WTC11 (cell line): ENCODE measurements around the gene NEURL1. TPM values are rescaled to one million over a fixed set of nuclear protein-coding genes. Genes with fewer than 3 reads are reported as not detected.

Source experiments
- ATAC-seq: fragments of 200-7000 bp; cut with Tn5 transposase; 2 replicates; pipeline ENCODE4 v1.10.0; 2021; ENCODE audit warnings: mild to moderate bottlenecking, moderate library complexity
- CTCF ChIA-PET: fragments of 300-600 bp; sonication (Branson Sonifier 250); formaldehyde crosslinking; loops from one replicate; lab custom pipeline; 2021; ENCODE audit warnings: antibody characterized with exemption; lab: Charles Lee
- POLR2A ChIA-PET: fragments of 350-600 bp; sonication (Branson Sonifier 250); formaldehyde crosslinking; loops from one replicate; lab custom pipeline; 2021; ENCODE audit warnings: antibody characterized with exemption; lab: Charles Lee
- DNase-seq: peaks from one replicate; pipeline ENCODE4 v3.0.0; 2021; ENCODE audit warnings: low spot score
- H3K27ac Mint-ChIP-seq: 2 replicates; pipeline ENCODE4 v1.8.0; 2021; ENCODE audit warnings: mixed read lengths
- H3K27me3 Mint-ChIP-seq: 2 replicates; pipeline ENCODE4 v1.8.0; 2021; ENCODE audit warnings: low read depth, mild to moderate bottlenecking, moderate library complexity, mixed read lengths
- H3K36me3 Mint-ChIP-seq: 2 replicates; pipeline ENCODE4 v1.8.0; 2021; ENCODE audit warnings: mixed read lengths
- H3K4me1 Mint-ChIP-seq: 2 replicates; pipeline ENCODE4 v1.8.0; 2022; ENCODE audit warnings: mixed read lengths
- H3K4me3 Mint-ChIP-seq: 2 replicates; pipeline ENCODE4 v1.8.0; 2021; ENCODE audit warnings: mild to moderate bottlenecking, moderate library complexity, mixed read lengths
- H3K9me3 Mint-ChIP-seq: 2 replicates; pipeline ENCODE4 v1.8.0; 2021; ENCODE audit warnings: mixed read lengths
- CDX4 ChIP-seq: fragments of 250-450 bp; sonication (Bioruptor Pico); IDR thresholded peaks from 2 replicates; pipeline ENCODE4 v1.9.0; 2021; ENCODE audit warnings: moderate library complexity, mild to moderate bottlenecking, inconsistent platforms, borderline replicate concordance
- ERG ChIP-seq: fragments of 250-450 bp; sonication (Bioruptor Pico); IDR thresholded peaks from 2 replicates; pipeline ENCODE4 v1.8.0; 2021; ENCODE audit warnings: mild to moderate bottlenecking
- GRHL2 ChIP-seq: fragments of 250-450 bp; sonication (Bioruptor Pico); IDR thresholded peaks from 2 replicates; pipeline ENCODE4 v1.8.0; 2022; ENCODE audit warnings: mild to moderate bottlenecking, moderate library complexity; ENCODE audit not compliant: insufficient replicate concordance, severe bottlenecking
- MAX ChIP-seq: sonication (generic); formaldehyde crosslinking; IDR thresholded peaks from 2 replicates; pipeline ENCODE4 v1.8.0; 2022; ENCODE audit warnings: mild to moderate bottlenecking, missing genetic modification reagents
- NFATC4 ChIP-seq: fragments of 250-450 bp; sonication (Bioruptor Pico); IDR thresholded peaks from 2 replicates; pipeline ENCODE4 v1.9.0; 2021; ENCODE audit warnings: mild to moderate bottlenecking
- NFYB ChIP-seq: sonication (generic); formaldehyde crosslinking; conservative IDR thresholded peaks from 2 replicates; pipeline ENCODE4 v1.8.0; 2022; ENCODE audit warnings: low read depth, missing genetic modification reagents
- PREB ChIP-seq: sonication (generic); formaldehyde crosslinking; IDR thresholded peaks from 2 replicates; pipeline ENCODE4 v1.8.1; 2022; ENCODE audit warnings: mild to moderate bottlenecking, missing genetic modification reagents, moderate library complexity, borderline replicate concordance
- RELA ChIP-seq: sonication (generic); formaldehyde crosslinking; IDR thresholded peaks from 2 replicates; pipeline ENCODE4 v1.8.1; 2022; ENCODE audit warnings: missing genetic modification reagents, mild to moderate bottlenecking, borderline replicate concordance
- SMAD4 ChIP-seq: sonication (generic); formaldehyde crosslinking; IDR thresholded peaks from 2 replicates; pipeline ENCODE4 v1.8.0; 2022; ENCODE audit warnings: mild to moderate bottlenecking, missing genetic modification reagents
- ZBTB43 ChIP-seq: sonication (generic); formaldehyde crosslinking; IDR thresholded peaks from 2 replicates; pipeline ENCODE4 v1.8.1; 2023; ENCODE audit warnings: mild to moderate bottlenecking, missing genetic modification reagents
- ZNF138 ChIP-seq: sonication (generic); formaldehyde crosslinking; conservative IDR thresholded peaks from 2 replicates; pipeline ENCODE4 v1.8.1; 2022; ENCODE audit warnings: mild to moderate bottlenecking, moderate library complexity, missing genetic modification reagents
- ZNF232 ChIP-seq: sonication (generic); formaldehyde crosslinking; IDR thresholded peaks from 2 replicates; pipeline ENCODE4 v1.8.0; 2022; ENCODE audit warnings: mild to moderate bottlenecking, missing genetic modification reagents
- ZNF317 ChIP-seq: sonication (generic); formaldehyde crosslinking; IDR thresholded peaks from 2 replicates; pipeline ENCODE4 v1.8.1; 2023; ENCODE audit warnings: low read depth, mild to moderate bottlenecking, moderate library complexity, missing genetic modification reagents, borderline replicate concordance
- ZNF425 ChIP-seq: fragments of 250-450 bp; sonication (Bioruptor Pico); conservative IDR thresholded peaks from 2 replicates; pipeline ENCODE4 v1.9.0; 2021; ENCODE audit warnings: mild to moderate bottlenecking
- ZNF512 ChIP-seq: sonication (generic); formaldehyde crosslinking; IDR thresholded peaks from 2 replicates; pipeline ENCODE4 v1.8.1; 2022; ENCODE audit warnings: missing genetic modification reagents, borderline replicate concordance
- ZSCAN18 ChIP-seq: fragments of 250-450 bp; sonication (Bioruptor Pico); IDR thresholded peaks from 2 replicates; pipeline ENCODE4 v2.1.2; 2022; ENCODE audit warnings: mild to moderate bottlenecking, moderate library complexity
- total RNA-seq: library from RNA; stranded (reverse); gene quantifications from 3 replicates; pipeline ENCODE4 v1.2.3, GENCODE V29; 2021

The NEURL1 gene
- total RNA-seq, 1 experiment from 2014 or later = 1.2 TPM

GRCh38 chr10:103627893-103628292 lies 134.4 kb downstream of the NEURL1 start (continued):
- TF ChIP-seq ZSCAN18 (CRISPR knock-in tag) (no peak), CDX4 (CRISPR knock-in tag) (no peak)

GRCh38 chr10:103629581-103629980 lies 136.1 kb downstream of the NEURL1 start:
- ChIA-PET POLR2A (no interaction called here), CTCF (no interaction called here)
- Mint-ChIP-seq H3K27ac (no peak overlapping the region), H3K4me3 (no peak overlapping the region), H3K27me3 (no peaks in the 10 kb centered on the region), H3K36me3 (0 out of 2 replicates have a peak, but pooled peaks cover 5% of the 10 kb centered on the region), H3K9me3 (no peaks in the 10 kb centered on the region), H3K4me1 (peaks cover 6% of the 10 kb centered on the region)
- TF ChIP-seq ZNF138 (CRISPR knock-in tag) = no peak
- TF ChIP-seq ZNF512 = no peak
- no peak for TF ChIP-seq ZNF317 (CRISPR knock-in tag)
- TF ChIP-seq ZNF425 (CRISPR knock-in tag) = no peak
- no peak for TF ChIP-seq ERG (CRISPR knock-in tag)
- no peak for TF ChIP-seq SMAD4 (CRISPR knock-in tag)
- TF ChIP-seq NFATC4 (CRISPR knock-in tag) = no peak
- TF ChIP-seq RELA = no peak
- TF ChIP-seq NFYB = no peak
- no peak for TF ChIP-seq GRHL2 (CRISPR knock-in tag)
- no peak for TF ChIP-seq ZBTB43 (CRISPR knock-in tag)
- TF ChIP-seq ZNF232 (CRISPR knock-in tag) = no peak
- TF ChIP-seq MAX = no peak
- no peak for TF ChIP-seq PREB (CRISPR knock-in tag)
- ATAC-seq (no peak), DNase-seq (no peak)
